ENCODE measurements around the gene SERTM1.

SERTM1 gene

DNA sequence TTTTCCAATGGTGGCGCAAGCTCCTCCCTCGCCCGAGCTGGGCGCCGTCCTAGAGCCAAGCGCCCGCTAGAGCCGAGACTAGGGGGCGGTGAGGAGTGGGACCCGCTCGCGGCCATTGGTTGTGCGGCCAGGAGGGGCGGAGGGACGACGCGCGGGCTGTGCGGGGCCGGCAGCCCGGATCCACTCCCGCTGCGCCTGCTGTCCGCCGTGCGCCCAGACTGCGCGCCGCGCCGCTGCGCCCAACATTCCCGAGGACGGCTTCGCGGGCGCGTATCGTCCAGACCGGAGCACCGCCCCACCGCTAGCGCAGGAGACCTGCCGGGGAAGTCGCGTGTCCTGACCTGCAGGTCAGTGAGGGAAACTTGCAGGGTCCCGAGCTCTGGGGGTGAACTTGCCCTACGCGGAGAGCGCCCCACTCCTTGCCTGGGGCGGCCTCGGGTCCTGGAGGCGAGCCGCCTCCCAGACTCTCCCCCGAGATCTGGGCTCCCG lies at the start of gene SERTM1:
TSS of gene SERTM1 (plus strand) at position 183 of the 489 bp plus-strand sequence. CDS start 21,059 bp downstream, outside the sequence.
- DNase-seq, result no peak

DNA sequence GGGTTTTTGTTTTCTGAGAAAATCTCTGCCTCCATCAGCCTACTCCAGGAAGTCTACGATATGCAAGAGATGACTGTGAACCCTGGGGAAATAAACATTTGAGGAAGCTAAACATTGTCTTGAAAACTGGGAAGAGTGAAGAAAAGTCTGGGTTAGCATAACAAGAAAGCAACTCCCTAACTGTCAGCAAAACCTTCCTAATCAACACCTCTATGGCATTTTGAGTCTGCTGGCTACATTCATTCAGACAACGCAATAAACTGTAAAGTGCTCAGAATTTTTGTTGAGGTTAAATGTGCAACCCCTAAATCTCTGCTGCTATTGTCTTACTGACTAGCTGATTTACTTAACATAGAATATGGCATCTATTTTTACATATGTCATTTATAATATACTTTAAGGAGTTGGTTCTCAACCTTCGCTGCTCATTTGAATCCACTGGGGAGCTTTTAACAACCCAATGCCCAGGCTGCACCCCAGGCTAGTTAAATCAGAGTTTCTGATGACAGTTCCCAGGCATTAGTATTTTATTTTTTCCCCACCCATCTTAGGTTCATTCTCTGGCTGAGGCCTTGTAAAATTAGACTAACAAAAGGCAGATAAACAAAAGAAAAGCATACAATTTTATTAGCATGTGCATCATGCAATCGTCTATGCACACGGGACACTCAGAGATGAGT lies 45.3 kb upstream of the SERTM1 start:
- no peak for DNase-seq

DNA sequence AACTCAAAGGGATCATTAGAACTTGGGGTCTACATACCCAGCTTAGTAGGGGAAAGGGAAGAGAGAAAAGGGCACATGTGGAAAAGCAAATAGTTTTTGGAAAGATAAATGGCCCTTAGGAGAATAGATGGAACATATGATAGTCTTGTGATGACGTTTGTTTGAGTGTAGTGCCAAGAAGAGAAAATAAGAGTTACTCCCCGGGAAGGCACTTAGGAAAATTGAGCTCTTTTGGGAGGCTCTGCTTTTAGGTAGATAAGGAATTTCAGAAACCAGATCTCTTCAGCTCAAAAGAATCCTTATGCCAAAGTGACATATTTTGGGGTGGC lies 44.8 kb upstream of the SERTM1 start:
- no peak for DNase-seq

DNA sequence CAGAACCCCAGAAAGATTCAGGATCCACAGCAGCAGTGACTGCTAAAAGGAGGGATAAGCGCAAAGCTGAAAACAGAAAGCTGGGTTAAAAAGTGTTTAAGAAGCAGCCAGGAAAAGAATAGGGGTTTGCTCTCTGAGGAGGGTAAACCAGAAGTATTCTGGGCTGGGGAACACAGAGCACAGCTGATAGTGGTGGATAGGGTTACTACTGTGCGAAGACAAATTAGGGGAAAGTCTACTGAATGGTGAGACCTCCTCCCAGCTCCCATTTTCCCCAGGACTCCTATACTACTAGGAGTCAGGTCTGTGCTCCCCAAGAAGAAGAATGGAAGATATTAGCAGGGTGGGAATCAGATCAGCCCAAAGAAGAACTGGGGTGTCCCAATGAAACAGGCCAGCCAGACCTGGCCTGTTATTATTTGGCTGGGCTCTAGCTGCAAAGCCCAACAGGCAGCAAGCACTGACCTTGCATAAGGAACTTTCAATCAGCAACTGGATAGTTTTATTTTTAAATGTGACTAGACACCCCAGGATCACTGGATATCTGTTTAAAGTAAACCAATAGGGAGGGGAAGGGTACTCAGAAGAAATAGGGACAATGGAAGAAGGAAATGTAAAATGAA lies 43.5 kb upstream of the SERTM1 start:
- no peak for DNase-seq

DNA sequence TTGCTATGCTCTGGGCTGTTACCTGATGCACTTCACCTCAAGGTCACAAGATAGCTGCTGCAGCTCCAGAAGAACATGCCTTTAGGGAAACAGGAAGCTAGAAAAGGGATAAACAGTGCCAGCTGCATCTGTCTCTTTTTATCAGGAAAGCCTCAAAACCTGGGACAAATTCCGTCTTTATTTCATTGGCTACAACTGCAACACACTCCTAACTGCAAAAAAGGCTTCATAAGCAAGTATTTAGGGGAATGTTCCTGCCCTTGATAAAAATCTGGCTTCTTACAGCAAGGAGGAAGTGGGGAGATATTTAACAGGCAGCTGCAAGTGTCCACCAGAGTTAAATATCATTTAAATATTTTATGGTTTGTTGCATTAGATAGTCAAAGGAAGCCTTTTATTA lies 34.2 kb upstream of the SERTM1 start:
- no peak for DNase-seq

DNA sequence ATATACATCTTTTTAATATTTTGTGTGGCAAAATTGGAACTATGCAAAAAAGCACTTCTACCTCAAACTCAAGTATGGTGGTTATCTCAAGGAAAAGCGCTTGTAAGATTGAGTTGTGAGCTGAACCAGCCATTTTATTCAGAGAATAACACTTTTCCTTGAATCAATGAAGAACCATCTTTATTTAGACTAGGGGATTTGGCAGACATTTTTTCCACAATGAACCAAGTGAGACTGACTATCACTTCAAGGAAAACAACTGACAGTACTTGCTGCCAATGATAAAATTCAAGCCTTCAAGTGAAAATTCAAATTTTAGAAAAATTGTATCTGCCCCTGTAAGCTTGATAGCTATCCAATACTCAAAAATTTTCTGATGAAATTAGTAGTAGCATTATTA lies 23.2 kb upstream of the SERTM1 start:
- DNase-seq, result no peak

DNA sequence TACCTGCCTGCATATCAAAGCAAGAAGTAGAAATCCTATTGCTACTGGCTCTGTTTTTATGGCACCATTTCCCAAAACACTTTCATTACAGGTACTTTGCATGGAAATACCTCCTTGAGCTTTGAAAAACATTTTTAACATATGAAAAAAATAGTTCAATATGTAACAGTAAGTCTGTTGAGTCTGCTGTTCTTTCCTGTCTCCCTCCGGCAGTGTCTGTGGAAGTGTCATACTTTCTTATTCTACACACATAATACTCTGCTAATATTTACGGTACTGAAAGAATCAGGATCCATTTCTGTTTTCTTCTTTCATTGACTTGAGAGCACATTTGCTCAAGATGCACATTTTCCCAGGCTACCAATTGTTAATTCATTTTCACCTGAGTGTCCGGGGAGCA lies 8.2 kb upstream of the SERTM1 start:
- no peak for DNase-seq

DNA sequence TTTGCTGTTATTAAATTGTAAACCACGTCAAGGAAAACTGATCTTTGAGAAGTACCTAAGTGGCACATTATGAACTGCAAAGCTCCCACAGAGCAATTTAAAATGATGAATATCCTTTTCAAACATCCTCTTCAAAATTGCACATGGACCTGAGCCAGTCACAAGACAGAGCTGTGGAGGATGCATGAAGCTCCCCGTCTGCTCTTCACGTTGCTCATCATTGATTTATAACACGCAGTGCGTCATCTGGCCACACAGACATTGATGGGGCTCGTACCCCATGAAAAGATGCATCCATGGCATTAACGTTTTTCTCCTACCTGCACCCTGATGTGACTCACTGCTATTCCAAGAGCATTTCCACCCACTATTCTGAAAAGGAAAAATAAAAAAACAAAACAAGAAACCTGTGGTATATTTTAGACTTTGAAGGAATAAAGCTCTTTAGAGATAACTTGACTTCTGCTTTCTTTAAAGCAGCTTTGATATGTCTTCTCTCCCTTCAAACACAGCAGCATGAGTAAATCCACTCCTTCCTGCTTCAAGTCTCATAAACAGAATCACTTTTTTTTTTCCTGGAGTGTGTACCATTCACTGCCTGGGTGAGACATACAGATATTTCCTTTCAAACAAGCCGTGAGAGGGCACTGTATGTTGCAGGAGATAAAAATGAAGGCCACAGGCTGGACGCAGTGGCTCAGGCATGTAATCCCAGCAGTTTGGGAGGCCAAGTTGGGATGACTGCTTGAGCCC lies 7.2 kb upstream of the SERTM1 start:
- no peak for DNase-seq

DNA sequence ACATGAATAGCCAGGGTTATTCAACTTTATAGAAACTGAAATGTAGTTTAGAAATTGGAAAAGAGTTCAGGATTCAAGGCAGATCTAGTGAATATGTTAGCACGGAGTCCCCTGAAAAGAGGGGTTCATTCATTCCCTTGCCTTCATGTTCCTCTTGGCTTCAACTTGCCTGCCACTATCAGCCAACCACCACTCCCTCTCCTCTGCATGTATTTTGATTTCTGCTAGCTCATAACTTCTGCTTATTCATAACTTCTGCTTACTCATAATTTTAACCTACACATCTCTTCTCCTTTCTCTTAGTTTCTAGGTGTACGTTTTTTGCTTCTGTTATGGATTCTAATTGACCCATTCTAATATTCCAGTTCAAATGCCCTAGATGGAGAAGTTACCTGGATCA lies 5.5 kb upstream of the SERTM1 start:
- no peak for DNase-seq

DNA sequence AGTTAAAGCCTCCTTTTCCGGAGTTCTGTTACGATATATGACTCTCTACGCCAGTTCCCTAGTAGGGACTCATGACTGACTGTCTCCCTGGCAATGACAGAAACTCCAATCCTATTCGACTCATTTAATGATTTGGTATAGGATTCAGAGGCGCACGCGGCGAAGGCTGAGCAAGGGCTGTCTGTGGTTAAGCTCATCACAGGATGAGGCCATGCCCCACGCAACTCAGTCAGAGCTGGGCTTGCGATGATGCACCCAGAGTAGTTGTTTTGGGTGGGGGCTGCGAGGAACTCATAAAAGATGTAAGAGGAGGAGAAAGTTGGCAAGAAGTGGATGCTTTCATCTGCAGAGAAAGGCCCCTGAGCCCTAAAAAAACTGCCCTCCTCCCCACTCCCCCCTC lies 468 bp upstream of the SERTM1 start:
- no peak for DNase-seq

DNA sequence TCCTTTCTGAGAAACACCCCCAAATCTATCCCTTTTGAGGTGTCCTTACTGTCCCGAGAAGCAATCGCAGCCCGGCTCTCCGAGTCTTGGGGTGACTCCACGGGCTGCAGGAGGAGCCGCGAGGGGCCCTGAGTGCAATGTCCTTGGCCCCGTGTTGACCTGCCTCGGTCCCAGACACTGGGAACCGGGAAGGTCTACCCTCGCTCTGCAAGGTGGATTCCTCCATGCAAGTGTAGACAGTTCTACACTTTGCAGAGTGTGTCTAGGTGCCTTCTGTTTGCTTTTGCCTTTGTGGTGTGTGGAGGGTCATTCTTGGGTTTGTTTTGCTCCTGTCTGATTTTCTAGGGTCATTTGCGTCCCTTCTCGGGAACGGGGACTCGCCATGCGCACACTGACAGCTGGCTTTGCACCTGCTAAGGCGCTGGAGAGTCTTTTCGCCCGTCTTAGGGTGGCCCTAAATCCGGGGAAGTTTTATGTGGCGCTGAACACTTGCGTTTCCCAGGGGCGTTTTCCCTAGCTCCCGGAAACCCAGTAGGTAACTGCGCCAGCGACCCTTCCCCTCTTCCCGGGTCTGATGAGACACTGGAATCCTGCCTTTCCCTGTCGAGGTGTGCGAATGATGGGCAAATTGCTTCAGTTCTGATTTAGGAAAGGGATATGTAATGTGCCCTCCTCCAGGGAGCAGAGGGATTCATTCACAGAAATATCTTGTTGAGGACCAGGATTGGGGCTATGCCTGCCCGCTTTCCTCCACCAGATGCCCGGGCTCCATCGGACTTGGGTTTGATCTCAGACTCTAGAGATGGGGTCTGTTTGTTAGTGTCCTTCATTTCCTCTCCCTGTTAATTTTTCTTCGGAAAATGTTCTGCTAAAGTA lies 755 bp downstream of the SERTM1 start:
- no peak for DNase-seq

DNA sequence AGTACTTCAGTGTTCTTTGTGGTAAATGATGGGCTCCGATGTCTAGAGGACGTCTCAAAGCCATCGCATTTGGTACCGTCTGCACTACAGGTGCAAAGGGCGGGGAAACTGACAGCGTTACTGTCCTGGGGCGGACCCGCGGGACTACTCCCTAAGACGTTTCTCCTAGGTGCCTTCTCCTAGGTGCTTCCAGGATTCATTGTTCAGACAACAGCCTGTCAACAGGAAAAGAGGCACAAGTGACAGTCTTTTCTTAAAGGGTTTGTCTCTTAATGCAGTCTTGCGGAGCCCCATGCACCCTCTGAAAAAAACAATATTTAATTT lies 1.4 kb downstream of the SERTM1 start:
- DNase-seq, result no peak

DNA sequence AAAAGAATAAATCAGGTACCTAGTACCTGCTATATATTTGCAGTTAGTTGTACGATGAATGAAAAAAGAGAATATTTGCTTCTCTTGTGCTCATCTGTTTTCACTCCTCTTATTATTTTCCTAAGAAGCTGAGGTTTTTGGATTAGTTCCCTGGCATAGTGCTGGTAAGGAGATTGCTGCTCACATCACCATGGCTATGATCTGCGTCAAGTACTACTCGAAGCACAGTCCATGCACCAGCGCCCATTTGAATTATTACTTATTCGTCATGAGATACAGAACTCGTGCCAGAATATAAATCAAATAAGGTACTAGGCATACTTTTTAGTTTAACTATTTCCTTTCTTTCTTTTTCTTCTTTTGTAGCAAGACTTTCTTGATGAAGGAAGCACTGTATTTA lies 7.1 kb downstream of the SERTM1 start:
- no peak for DNase-seq

DNA sequence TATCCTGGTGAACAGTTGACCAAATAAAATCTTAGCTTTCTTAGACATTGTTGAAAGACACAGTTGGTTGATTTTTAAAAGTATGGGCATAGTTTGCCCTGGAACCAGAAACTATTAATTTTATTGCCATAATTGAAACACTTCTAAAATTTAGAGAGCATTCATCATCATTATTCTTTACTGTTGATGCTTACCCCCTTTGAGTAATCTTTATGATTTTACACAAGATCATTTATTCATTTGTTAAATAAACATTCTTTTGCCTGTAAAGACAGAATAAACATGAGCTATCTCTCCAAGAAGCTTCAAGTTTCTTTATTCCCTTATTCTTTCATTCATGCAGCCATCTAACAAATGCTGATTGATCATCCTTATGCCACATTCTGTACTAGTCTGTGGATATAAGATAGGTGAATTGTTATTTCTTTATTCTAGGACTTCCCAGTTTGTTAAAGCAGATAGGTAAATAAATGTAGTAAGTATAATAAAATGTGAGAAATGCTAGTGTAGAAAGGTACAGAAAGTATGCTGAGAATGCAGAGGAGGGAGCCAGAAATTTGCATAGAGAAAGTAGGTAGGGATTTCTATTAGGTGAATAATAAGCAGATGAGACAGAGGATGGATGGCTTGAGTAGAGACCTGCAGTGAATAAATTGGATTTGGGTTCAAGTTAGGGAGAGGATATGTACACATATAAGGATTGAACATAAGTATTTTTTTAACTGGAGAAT lies 8.2 kb downstream of the SERTM1 start:
- no peak for DNase-seq

DNA sequence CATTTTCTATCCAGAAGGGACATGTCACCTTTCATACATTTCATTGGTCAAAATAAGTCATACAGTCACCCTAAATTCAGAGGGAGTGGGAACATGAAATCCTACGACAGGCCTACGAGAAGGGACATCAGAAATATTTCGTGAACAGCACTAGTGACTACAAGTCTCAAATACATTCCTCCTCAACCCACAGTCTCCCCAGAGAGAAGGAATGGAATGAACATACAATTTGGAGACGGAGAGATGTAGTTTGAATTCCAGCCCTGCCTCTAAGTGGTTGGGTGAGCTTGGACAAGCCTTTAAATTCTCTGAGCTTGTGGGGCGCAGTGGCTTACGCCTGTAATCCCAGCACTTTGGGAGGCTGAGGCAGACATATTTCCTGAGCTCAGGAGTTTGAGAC lies 9.9 kb downstream of the SERTM1 start:
- DNase-seq, result no peak

DNA sequence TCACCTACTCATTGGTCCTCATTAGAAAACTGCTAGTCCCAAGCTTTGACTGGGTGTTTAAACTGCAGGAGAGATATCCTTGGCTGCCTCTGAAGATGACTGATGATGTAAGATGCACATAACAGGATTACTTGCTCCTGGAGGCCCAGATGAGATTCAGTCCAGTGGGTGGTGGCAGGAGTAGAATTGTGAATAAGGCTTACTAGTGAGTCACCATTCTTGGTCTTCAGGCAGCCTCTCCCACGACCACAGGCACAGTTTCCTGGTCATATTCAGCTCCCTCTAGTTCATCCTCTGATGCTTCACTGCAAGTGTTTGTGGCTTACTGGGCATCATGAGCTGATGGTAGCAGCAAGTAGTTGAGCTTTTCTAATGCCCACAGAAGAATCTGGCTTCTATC lies 12.1 kb downstream of the SERTM1 start:
- no peak for DNase-seq

DNA sequence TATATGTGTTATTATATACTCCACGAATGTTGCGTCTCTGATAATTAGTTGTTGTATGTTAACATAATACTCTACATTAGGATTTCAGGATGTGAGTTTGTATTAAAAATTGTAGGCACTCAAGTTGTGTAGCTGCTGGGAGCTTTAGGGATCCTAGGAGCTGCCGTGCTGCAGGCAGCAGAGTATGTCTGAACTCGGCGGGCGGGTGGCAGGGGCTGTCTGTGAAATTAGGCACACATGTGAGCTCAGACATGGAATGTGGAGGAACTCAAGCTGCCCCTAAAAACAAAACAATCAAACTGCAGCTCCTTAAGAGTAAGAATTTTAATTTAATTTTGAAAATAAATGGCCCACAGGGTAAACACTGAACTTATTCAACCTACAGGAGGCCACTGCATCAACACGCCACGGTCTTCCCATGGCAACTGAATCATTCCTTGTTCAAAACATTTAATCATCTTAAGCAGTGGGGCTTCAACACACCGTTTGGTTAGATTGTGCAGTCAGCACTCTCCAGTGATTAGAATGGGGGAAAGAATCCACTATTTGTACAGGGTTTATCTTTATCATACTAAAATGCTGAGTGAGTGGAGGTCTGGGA lies 22.7 kb downstream of the SERTM1 start:
- DNase-seq, result no peak

DNA sequence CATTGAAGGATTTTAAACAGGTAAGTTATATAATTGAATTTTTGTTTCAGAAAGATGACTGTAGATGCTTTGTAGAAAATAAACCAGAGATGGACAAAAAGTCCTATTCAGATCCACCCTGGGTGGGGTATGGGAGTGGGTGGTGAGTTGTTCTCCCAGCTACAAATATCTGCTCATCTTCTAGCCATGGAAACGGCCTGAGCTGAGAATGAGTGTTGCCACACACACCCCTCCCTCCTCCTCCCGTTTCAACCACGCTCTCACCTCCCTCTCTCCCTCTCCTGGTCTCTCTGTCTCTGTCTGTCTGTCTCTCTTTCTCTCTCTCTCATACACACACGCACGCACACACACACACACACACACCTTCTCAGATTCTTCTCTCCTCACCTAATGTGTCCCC lies 26.4 kb downstream of the SERTM1 start:
- no peak for DNase-seq

DNA sequence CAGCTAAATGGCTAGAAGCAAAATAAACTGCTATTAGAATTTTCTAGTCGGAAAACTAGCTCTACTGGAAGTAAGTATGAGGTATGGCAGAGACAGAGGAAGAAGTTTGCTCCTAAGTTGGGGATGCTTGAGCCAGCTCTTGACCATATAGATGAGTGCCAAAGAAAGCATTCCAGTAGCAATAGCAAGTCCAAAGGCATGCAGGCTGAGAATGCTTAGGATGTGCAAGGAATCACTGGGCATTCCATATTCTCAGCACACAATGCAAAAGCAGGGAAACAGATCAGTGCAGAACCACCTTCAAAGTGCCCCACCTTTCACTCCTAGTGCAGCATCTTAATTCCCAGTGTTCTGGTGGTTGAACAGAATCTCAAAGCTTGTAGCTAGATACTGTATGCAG lies 32.9 kb downstream of the SERTM1 start:
- no peak for DNase-seq

DNA sequence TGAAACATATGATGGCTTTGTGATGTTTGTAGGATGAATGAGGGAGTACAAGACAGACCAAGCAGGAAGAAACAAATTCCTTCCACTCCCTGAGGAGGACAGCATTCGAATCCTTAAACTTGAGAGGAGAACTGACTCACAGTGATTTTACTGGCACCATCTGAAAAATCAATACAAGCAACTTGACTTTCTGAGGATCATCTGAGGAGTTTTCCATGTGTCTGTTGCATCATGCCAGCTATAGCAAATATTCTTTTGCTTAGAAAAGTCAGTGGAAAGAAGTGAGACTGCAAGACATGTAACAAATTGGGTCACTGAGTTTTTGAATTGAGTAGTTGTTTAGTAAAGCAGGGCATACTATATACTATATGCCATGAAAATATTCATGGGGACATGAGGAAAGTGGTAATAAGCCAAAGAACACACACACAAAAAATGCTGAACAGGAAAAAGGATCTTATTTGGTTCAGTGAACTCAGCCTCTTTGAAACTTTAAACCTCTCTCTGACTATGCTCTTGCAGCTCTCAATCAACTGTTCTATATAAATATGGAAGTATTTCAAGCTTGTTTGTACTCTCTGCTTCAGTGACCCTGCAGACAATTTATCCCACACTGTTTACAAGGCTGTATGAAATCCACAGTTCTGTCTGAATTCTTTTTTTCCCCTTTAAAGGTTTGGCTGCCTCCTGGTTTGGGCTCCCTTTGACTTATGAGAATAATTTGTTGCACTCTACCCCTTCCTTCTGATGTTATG lies 35.5 kb downstream of the SERTM1 start:
- no peak for DNase-seq

DNA sequence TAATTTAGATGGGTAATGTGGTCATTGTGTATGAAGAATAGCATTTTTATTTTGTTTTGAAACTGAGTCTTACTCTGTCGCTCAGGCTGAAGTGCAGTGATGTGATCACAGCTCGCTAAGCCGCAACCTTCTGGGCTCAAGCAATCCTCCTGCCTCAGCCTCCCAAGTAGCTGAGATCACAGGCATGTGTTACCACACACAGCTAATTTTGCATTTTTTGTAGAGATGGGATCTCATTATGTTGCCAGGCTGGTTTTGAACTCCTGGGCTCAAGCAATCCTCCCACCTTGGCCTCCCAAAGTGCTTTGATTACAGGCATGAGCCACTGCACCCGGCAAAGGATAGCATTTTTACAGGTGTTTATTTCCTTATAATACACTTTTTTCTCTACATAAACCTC lies 36.6 kb downstream of the SERTM1 start:
- no peak for DNase-seq

DNA sequence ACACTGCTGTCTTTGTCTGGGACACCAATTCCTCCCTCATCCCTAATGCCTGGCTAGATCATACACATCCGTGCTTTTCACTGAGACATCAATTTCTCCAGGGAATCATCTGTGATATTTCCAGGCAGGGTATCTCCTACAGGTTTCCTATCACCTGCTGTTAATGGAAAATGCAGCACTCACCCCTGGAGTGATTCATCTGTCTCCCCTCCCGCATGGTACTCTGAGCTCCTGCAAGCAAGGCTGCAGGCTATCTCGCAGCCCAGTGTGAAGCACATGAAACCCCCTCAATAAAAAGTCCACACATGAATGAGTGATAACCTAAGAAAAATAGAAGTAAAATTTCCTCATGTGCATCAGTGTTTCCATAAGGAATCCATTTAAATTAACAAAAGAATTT lies 38.5 kb downstream of the SERTM1 start:
- DNase-seq, result no peak

All from SIG-M5 (cell line).